SK-N-SH treated with all-trans-retinoic acid at 6 μM for 48 hours (cell line): ENCODE data around the gene MT1E.

Experiments
- ARNTL ChIP-seq: fragments of 450-650 bp; formaldehyde crosslinking; IDR thresholded peaks from 2 replicates; pipeline ENCODE4 v1.5.0; 2020; ENCODE audit warnings: low read depth, mild to moderate bottlenecking, moderate library complexity, borderline replicate concordance
- BACH2 ChIP-seq: fragments of 250-450 bp; sonication (Bioruptor Pico); IDR thresholded peaks from 2 replicates; pipeline ENCODE4 v1.9.0; 2021; ENCODE audit warnings: mild to moderate bottlenecking, borderline replicate concordance
- ISL1 ChIP-seq: fragments of 250-450 bp; sonication (Bioruptor Pico); IDR thresholded peaks from 2 replicates; pipeline ENCODE4 v2.1.2; 2022; ENCODE audit warnings: mild to moderate bottlenecking, moderate library complexity
- OSR1 ChIP-seq: fragments of 250-450 bp; sonication (Bioruptor Pico); IDR thresholded peaks from 2 replicates; pipeline ENCODE4 v1.8.0; 2022; ENCODE audit warnings: moderate library complexity, mild to moderate bottlenecking, inconsistent platforms
- RARB ChIP-seq: fragments of 250-450 bp; sonication (Bioruptor Pico); IDR thresholded peaks from 2 replicates; pipeline ENCODE4 v1.8.0; 2021; ENCODE audit warnings: mild to moderate bottlenecking, moderate library complexity
- TCF4 ChIP-seq: fragments of 250-450 bp; sonication (Bioruptor Pico); IDR thresholded peaks from 2 replicates; pipeline ENCODE4 v1.8.0; 2021; ENCODE audit warnings: mild to moderate bottlenecking, moderate library complexity, borderline replicate concordance
- TOX ChIP-seq: fragments of 250-450 bp; sonication (Bioruptor Pico); IDR thresholded peaks from 2 replicates; pipeline ENCODE4 v1.8.0; 2021; ENCODE audit warnings: mild to moderate bottlenecking, moderate library complexity, borderline replicate concordance
- ZC3H10 ChIP-seq: fragments of 250-450 bp; sonication (Bioruptor Pico); IDR thresholded peaks from 2 replicates; pipeline ENCODE4 v1.5.1; 2021; ENCODE audit warnings: mild to moderate bottlenecking, moderate library complexity
- ZFP3 ChIP-seq: fragments of 250-450 bp; sonication (Bioruptor Pico); IDR thresholded peaks from 2 replicates; pipeline ENCODE4 v1.5.0; 2020; ENCODE audit warnings: mild to moderate bottlenecking, moderate library complexity
- ZFP30 ChIP-seq: fragments of 450-650 bp; formaldehyde crosslinking; IDR thresholded peaks from 2 replicates; pipeline ENCODE4 v1.5.0; 2022; ENCODE audit warnings: mild to moderate bottlenecking, moderate library complexity
- ZNF565 ChIP-seq: fragments of 450-650 bp; formaldehyde crosslinking; conservative IDR thresholded peaks from 2 replicates; pipeline ENCODE4 v1.5.0; 2020; ENCODE audit warnings: low read depth, mild to moderate bottlenecking, moderate library complexity
- ZNF8 ChIP-seq: fragments of 450-650 bp; formaldehyde crosslinking; IDR thresholded peaks from 2 replicates; pipeline ENCODE4 v1.5.0; 2020; ENCODE audit warnings: mild to moderate bottlenecking, moderate library complexity
- TF ChIP-seq, protein P1 (sequence below): fragments of 250-450 bp; sonication (Bioruptor Pico); IDR thresholded peaks from 2 replicates; pipeline ENCODE4 v1.5.1; 2021; ENCODE audit warnings: mild to moderate bottlenecking, moderate library complexity

DNA sequence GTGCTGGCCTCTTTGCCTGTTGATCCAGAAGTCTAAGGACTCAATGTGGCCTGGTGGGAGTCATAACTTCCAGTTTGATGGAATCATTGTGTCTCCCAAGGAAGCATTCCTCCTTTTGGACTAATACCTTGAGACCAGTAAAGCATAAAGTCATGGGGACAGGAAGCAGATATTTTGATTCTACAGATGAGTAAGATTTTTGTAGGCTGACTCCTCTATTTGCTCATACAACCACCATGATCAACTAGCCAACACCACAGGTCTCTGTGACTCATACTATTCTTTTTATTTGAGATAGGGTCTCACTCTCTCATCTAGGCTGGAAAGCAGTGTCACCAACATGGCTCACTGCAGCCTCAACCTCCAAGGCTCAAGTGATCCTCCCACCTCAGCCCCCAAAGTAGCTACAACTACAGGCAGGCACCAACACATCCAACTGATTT is 11.0 kb upstream of the MT1E start:
- TF ChIP-seq BACH2 (CRISPR knock-in tag) (no peak), ISL1 (CRISPR knock-in tag) (no peak), ZNF565 (CRISPR knock-in tag) (no peak), RARB (CRISPR knock-in tag) (no peak), ZFP3 (CRISPR knock-in tag) (no peak), TCF4 (CRISPR knock-in tag) (no peak), ZC3H10 (no peak), ZFP30 (no peak), TOX (CRISPR knock-in tag) (no peak), ZNF8 (CRISPR knock-in tag) (no peak), OSR1 (CRISPR knock-in tag) (no peak), ARNTL (no peak)
- TF ChIP-seq, protein P1, sequence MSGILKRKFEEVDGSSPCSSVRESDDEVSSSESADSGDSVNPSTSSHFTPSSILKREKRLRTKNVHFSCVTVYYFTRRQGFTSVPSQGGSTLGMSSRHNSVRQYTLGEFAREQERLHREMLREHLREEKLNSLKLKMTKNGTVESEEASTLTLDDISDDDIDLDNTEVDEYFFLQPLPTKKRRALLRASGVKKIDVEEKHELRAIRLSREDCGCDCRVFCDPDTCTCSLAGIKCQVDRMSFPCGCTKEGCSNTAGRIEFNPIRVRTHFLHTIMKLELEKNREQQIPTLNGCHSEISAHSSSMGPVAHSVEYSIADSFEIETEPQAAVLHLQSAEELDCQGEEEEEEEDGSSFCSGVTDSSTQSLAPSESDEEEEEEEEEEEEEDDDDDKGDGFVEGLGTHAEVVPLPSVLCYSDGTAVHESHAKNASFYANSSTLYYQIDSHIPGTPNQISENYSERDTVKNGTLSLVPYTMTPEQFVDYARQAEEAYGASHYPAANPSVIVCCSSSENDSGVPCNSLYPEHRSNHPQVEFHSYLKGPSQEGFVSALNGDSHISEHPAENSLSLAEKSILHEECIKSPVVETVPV (CRISPR knock-in tag): no peak
